Peyer's patch (tissue), 4 donors: ENCODE measurements around the gene OSBPL5.
"Not testable (repeated sequence)": the region's sequence is repeated elsewhere in the genome, so short reads cannot be mapped to it uniquely, and the experiment has no call there.

ENCODE experiments used
- POLR2A ChIP-seq, 2 donors: fragments of 450-650 bp; IDR thresholded peaks; one replicate each; pipeline ENCODE4 v1.5.1; 2017; ENCODE audit warnings: antibody characterized with exemption in 2 of 2, mild to moderate bottlenecking in 2 of 2, moderate library complexity in 2 of 2
- TF ChIP-seq, protein P1 (sequence below), 6 experiments: fragments of 450-650 bp in 4 of 6; fragments of 200-600 bp in 2 of 6; sonication (generic) in 1 of 6; IDR thresholded peaks; one replicate each; pipeline ENCODE4 v1.5.1; 2017 to 2019; ENCODE audit warnings: antibody characterized with exemption in 6 of 6, mild to moderate bottlenecking in 3 of 6, moderate library complexity in 1 of 6

DNA sequence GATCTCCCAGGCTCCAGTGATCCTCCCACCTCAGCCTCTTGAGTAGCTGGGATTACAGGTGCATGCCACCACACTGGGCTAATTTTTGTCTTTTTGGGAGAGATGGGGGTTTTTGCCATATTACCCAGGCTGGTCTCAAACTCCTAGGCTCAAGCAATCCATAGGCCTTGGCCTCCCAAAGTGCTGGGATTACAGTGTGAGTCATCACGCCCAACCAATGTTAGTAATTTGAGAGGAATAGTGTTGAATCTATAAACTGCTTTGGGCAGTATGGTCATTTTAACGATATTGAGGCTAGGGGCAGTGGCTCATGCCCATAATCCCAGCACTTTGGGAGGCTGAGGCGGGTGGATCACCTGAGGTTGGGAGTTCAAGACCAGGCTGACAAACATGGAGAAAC, 98.8 kb downstream of the OSBPL5 start:
- TF ChIP-seq, protein P1, sequence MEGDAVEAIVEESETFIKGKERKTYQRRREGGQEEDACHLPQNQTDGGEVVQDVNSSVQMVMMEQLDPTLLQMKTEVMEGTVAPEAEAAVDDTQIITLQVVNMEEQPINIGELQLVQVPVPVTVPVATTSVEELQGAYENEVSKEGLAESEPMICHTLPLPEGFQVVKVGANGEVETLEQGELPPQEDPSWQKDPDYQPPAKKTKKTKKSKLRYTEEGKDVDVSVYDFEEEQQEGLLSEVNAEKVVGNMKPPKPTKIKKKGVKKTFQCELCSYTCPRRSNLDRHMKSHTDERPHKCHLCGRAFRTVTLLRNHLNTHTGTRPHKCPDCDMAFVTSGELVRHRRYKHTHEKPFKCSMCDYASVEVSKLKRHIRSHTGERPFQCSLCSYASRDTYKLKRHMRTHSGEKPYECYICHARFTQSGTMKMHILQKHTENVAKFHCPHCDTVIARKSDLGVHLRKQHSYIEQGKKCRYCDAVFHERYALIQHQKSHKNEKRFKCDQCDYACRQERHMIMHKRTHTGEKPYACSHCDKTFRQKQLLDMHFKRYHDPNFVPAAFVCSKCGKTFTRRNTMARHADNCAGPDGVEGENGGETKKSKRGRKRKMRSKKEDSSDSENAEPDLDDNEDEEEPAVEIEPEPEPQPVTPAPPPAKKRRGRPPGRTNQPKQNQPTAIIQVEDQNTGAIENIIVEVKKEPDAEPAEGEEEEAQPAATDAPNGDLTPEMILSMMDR (IDR thresholded peaks at IDR 0.05), result not testable (repeated sequence)
- TF ChIP-seq POLR2A (IDR thresholded peaks at IDR 0.05), result not testable (repeated sequence)
